ENCODE measurements around the gene GOLGA3.

GRCh38 chr12:132728502-132728901 lies 100.2 kb downstream of the GOLGA3 start:
- TF ChIP-seq, protein P1, sequence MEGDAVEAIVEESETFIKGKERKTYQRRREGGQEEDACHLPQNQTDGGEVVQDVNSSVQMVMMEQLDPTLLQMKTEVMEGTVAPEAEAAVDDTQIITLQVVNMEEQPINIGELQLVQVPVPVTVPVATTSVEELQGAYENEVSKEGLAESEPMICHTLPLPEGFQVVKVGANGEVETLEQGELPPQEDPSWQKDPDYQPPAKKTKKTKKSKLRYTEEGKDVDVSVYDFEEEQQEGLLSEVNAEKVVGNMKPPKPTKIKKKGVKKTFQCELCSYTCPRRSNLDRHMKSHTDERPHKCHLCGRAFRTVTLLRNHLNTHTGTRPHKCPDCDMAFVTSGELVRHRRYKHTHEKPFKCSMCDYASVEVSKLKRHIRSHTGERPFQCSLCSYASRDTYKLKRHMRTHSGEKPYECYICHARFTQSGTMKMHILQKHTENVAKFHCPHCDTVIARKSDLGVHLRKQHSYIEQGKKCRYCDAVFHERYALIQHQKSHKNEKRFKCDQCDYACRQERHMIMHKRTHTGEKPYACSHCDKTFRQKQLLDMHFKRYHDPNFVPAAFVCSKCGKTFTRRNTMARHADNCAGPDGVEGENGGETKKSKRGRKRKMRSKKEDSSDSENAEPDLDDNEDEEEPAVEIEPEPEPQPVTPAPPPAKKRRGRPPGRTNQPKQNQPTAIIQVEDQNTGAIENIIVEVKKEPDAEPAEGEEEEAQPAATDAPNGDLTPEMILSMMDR (IDR thresholded peaks at IDR 0.05), result no peak
- no peak for TF ChIP-seq EZH2 (IDR thresholded peaks at IDR 0.05; ENCODE audit: borderline replicate concordance, insufficient read depth, low read depth, low read length, poor library complexity, severe bottlenecking)

All from B cell (primary cell).